Measurements from ENCODE around the gene ATP8A2.

DNA sequence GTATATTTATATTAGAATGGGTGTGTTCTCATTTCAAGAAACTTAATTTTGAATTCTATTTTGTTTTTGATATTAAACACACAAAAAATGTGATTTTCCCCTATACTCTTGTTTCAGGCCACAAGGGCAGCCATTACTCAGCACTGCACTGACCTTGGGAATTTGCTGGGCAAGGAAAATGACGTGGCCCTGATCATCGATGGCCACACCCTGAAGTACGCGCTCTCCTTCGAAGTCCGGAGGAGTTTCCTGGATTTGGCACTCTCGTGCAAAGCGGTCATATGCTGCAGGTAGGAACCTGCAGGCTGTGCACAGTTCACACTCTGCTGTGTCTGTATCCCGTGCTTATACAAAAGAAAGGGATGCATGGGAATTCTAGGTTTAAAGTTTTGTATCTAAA, 327.3 kb downstream of the ATP8A2 start:
- no peak for TF ChIP-seq FOXP2 (optimal IDR thresholded peaks at IDR 0.05; ENCODE audit: borderline replicate concordance, extremely low read depth, extremely low read length, insufficient read depth)
- no peak for TF ChIP-seq POLR2AphosphoS5 (IDR thresholded peaks at IDR 0.05; ENCODE audit: low read depth, low read length)
- TF ChIP-seq, protein P1, sequence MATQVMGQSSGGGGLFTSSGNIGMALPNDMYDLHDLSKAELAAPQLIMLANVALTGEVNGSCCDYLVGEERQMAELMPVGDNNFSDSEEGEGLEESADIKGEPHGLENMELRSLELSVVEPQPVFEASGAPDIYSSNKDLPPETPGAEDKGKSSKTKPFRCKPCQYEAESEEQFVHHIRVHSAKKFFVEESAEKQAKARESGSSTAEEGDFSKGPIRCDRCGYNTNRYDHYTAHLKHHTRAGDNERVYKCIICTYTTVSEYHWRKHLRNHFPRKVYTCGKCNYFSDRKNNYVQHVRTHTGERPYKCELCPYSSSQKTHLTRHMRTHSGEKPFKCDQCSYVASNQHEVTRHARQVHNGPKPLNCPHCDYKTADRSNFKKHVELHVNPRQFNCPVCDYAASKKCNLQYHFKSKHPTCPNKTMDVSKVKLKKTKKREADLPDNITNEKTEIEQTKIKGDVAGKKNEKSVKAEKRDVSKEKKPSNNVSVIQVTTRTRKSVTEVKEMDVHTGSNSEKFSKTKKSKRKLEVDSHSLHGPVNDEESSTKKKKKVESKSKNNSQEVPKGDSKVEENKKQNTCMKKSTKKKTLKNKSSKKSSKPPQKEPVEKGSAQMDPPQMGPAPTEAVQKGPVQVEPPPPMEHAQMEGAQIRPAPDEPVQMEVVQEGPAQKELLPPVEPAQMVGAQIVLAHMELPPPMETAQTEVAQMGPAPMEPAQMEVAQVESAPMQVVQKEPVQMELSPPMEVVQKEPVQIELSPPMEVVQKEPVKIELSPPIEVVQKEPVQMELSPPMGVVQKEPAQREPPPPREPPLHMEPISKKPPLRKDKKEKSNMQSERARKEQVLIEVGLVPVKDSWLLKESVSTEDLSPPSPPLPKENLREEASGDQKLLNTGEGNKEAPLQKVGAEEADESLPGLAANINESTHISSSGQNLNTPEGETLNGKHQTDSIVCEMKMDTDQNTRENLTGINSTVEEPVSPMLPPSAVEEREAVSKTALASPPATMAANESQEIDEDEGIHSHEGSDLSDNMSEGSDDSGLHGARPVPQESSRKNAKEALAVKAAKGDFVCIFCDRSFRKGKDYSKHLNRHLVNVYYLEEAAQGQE (IDR thresholded peaks at IDR 0.05; ENCODE audit: insufficient read depth in 1 of 2, low read depth in 2 of 2, low read length in 2 of 2): no peak
- TF ChIP-seq TAF1 (IDR thresholded peaks at IDR 0.05; ENCODE audit: borderline replicate concordance, insufficient read depth, low read length): no peak

Measured in PFSK-1 (cell line).